ENCODE measurements around the gene RGS7BP. TPM values are rescaled to one million over a fixed set of nuclear protein-coding genes. Genes with fewer than 3 reads are reported as not detected.

Gene RGS7BP
- polyA plus RNA-seq, 4 donors, result 0.97 to 1.3 TPM; not detected in 2

DNA sequence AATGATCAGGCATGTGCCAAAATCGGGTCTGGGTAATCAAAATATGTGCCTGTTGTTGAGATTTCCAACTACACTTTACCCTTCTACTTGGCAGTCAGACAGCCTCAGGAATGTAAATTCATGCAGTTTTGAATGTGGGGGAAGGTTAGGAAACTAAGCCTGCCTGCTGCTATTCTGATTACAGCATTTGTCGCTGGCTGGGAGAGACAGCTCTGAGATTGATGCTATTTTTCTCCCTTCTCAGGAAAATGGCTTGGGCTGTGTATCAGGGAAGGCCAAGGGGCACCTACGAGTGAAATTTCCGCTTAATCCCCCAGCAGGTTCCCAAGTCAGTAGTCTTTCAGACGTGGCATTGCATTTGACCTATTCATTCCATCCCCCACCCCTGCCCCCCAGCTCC, 3.6 kb upstream of the RGS7BP start:
- Histone ChIP-seq H3K9me3 (ENCODE audit: control insufficient read depth in 2 of 2, insufficient read depth in 1 of 2, low read depth in 1 of 2, low read length in 1 of 2) (no peaks in the 10 kb centered on the region), H3K4me1 (ENCODE audit: control insufficient read depth in 3 of 3, insufficient read depth in 2 of 3, low read depth in 1 of 3, low read length in 2 of 3) (no peaks in the 10 kb centered on the region), H3K27ac (ENCODE audit: low read depth in 1 of 3, low read length in 2 of 3) (no peak overlapping the region), H3K27me3 (ENCODE audit: control insufficient read depth in 3 of 3, insufficient read depth in 3 of 3, low read length in 3 of 3) (peaks cover 0 to 39% (median 7%) of the 10 kb centered on the region in 3 donors), H3K36me3 (ENCODE audit: control insufficient read depth in 3 of 3, insufficient read depth in 2 of 3, low read depth in 1 of 3, low read length in 3 of 3) (no peaks in the 10 kb centered on the region), H3K4me3 (ENCODE audit: low read depth in 1 of 3, low read length in 3 of 3) (no peak overlapping the region)
- no peak for DNase-seq
- 38 to 56% (median 47%) methylated on average over 5 of the region's 5 CpGs for WGBS, 3 donors
- no peak for FAIRE-seq

GRCh38 chr5:64506567-64507263, 900 bp downstream of the RGS7BP start:
- WGBS, 3 donors, result 3 to 6% (median 4%) methylated on average over 39 of the region's 39 CpGs
- peak overlapping the region in 2 of 3 donors; percentile 14 to 53 for H3K4me3 ChIP-seq (ENCODE audit: low read depth in 1 of 3, low read length in 3 of 3)
- H3K27ac ChIP-seq (ENCODE audit: low read depth in 1 of 3, low read length in 2 of 3), result no peak overlapping the region
- no peak for FAIRE-seq
- H3K9me3 ChIP-seq (ENCODE audit: control insufficient read depth in 2 of 2, insufficient read depth in 1 of 2, low read depth in 1 of 2, low read length in 1 of 2), result no peaks in the 10 kb centered on the region
- H3K4me1 ChIP-seq (ENCODE audit: control insufficient read depth in 3 of 3, insufficient read depth in 2 of 3, low read depth in 1 of 3, low read length in 2 of 3), result no peaks in the 10 kb centered on the region
- H3K27me3 ChIP-seq (ENCODE audit: control insufficient read depth in 3 of 3, insufficient read depth in 3 of 3, low read length in 3 of 3), result peaks cover 0 to 44% (median 7%) of the 10 kb centered on the region in 3 donors
- peak in 1 of 2 donors; percentile 33 for DNase-seq
- H3K36me3 ChIP-seq (ENCODE audit: control insufficient read depth in 3 of 3, insufficient read depth in 2 of 3, low read depth in 1 of 3, low read length in 3 of 3), result no peaks in the 10 kb centered on the region

GRCh38 chr5:64507264-64507605, 1.4 kb downstream of the RGS7BP start:
- H3K27me3 ChIP-seq (ENCODE audit: control insufficient read depth in 3 of 3, insufficient read depth in 3 of 3, low read length in 3 of 3), result peaks cover 0 to 42% (median 7%) of the 10 kb centered on the region in 3 donors
- DNase-seq, result no peak
- FAIRE-seq, result no peak
- 16 to 28% (median 20%) methylated on average over 6 of the region's 6 CpGs for WGBS, 3 donors
- H3K36me3 ChIP-seq (ENCODE audit: control insufficient read depth in 3 of 3, insufficient read depth in 2 of 3, low read depth in 1 of 3, low read length in 3 of 3), result no peaks in the 10 kb centered on the region
- H3K4me3 ChIP-seq (ENCODE audit: low read depth in 1 of 3, low read length in 3 of 3), result peak overlapping the region in 1 of 3 donors; percentile 53
- H3K27ac ChIP-seq (ENCODE audit: low read depth in 1 of 3, low read length in 2 of 3), result no peak overlapping the region
- H3K9me3 ChIP-seq (ENCODE audit: control insufficient read depth in 2 of 2, insufficient read depth in 1 of 2, low read depth in 1 of 2, low read length in 1 of 2), result no peaks in the 10 kb centered on the region
- no peaks in the 10 kb centered on the region for H3K4me1 ChIP-seq (ENCODE audit: control insufficient read depth in 3 of 3, insufficient read depth in 2 of 3, low read depth in 1 of 3, low read length in 2 of 3)

DNA sequence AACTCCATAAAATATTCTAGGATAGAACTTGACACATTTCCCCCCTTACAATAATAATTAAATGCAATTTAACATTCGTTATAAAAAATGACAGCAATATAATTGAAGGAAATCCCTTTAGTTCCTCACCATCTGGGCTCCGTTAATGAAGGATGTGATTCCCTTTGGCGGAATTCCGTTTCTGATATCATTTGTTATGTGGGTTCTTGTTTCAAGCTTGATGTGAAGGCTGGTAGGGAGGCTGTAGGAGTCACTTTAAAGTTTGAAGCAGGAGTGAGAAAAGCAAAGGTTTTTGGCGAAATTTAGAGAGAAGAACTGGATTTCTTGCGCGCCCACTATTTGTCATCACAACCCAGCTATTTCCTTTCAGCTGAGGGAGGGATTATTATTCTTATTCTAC, 4.0 kb downstream of the RGS7BP start:
- Histone ChIP-seq H3K4me1 (ENCODE audit: control insufficient read depth in 3 of 3, insufficient read depth in 2 of 3, low read depth in 1 of 3, low read length in 2 of 3) (no peaks in the 10 kb centered on the region), H3K9me3 (ENCODE audit: control insufficient read depth in 2 of 2, insufficient read depth in 1 of 2, low read depth in 1 of 2, low read length in 1 of 2) (no peaks in the 10 kb centered on the region), H3K27me3 (ENCODE audit: control insufficient read depth in 3 of 3, insufficient read depth in 3 of 3, low read length in 3 of 3) (peaks cover 0 to 25% (median 0%) of the 10 kb centered on the region in 3 donors), H3K27ac (ENCODE audit: low read depth in 1 of 3, low read length in 2 of 3) (no peak overlapping the region), H3K36me3 (ENCODE audit: control insufficient read depth in 3 of 3, insufficient read depth in 2 of 3, low read depth in 1 of 3, low read length in 3 of 3) (no peaks in the 10 kb centered on the region), H3K4me3 (ENCODE audit: low read depth in 1 of 3, low read length in 3 of 3) (no peak overlapping the region)
- WGBS, 3 donors, result 78 to 81% (median 78%) methylated on average over 7 of the region's 7 CpGs
- FAIRE-seq (no peak), DNase-seq (no peak)

- no peaks in the 10 kb centered on the region for H3K9me3 ChIP-seq (ENCODE audit: control insufficient read depth in 2 of 2, insufficient read depth in 1 of 2, low read depth in 1 of 2, low read length in 1 of 2)
- no peak overlapping the region for H3K27ac ChIP-seq (ENCODE audit: low read depth in 1 of 3, low read length in 2 of 3)
- no peak for FAIRE-seq
- no peaks in the 10 kb centered on the region for H3K4me1 ChIP-seq (ENCODE audit: control insufficient read depth in 3 of 3, insufficient read depth in 2 of 3, low read depth in 1 of 3, low read length in 2 of 3)
- no peak for DNase-seq
- WGBS, 3 donors, result 54 to 69% (median 61%) methylated on average over 5 of the region's 5 CpGs
- H3K36me3 ChIP-seq (ENCODE audit: control insufficient read depth in 3 of 3, insufficient read depth in 2 of 3, low read depth in 1 of 3, low read length in 3 of 3), result no peaks in the 10 kb centered on the region
- H3K4me3 ChIP-seq (ENCODE audit: low read depth in 1 of 3, low read length in 3 of 3), result no peak overlapping the region
- no peaks in the 10 kb centered on the region for H3K27me3 ChIP-seq (ENCODE audit: control insufficient read depth in 3 of 3, insufficient read depth in 3 of 3, low read length in 3 of 3)
Measured at GRCh38 chr5:64513492-64513891, 7.7 kb downstream of the RGS7BP start.

GRCh38 chr5:64514612-64515011, 8.8 kb downstream of the RGS7BP start:
- Histone ChIP-seq H3K9me3 (ENCODE audit: control insufficient read depth in 2 of 2, insufficient read depth in 1 of 2, low read depth in 1 of 2, low read length in 1 of 2) (no peaks in the 10 kb centered on the region), H3K4me3 (ENCODE audit: low read depth in 1 of 3, low read length in 3 of 3) (no peak overlapping the region), H3K36me3 (ENCODE audit: control insufficient read depth in 3 of 3, insufficient read depth in 2 of 3, low read depth in 1 of 3, low read length in 3 of 3) (no peaks in the 10 kb centered on the region), H3K27ac (ENCODE audit: low read depth in 1 of 3, low read length in 2 of 3) (no peak overlapping the region), H3K4me1 (ENCODE audit: control insufficient read depth in 3 of 3, insufficient read depth in 2 of 3, low read depth in 1 of 3, low read length in 2 of 3) (no peaks in the 10 kb centered on the region), H3K27me3 (ENCODE audit: control insufficient read depth in 3 of 3, insufficient read depth in 3 of 3, low read length in 3 of 3) (no peaks in the 10 kb centered on the region)
- 68 to 92% (median 85%) methylated on average over 1 of the region's 1 CpG for WGBS, 3 donors
- FAIRE-seq, result no peak
- no peak for DNase-seq

- FAIRE-seq, result no peak
- Histone ChIP-seq H3K27me3 (ENCODE audit: control insufficient read depth in 3 of 3, insufficient read depth in 3 of 3, low read length in 3 of 3) (no peaks in the 10 kb centered on the region), H3K36me3 (ENCODE audit: control insufficient read depth in 3 of 3, insufficient read depth in 2 of 3, low read depth in 1 of 3, low read length in 3 of 3) (no peaks in the 10 kb centered on the region), H3K4me1 (ENCODE audit: control insufficient read depth in 3 of 3, insufficient read depth in 2 of 3, low read depth in 1 of 3, low read length in 2 of 3) (no peaks in the 10 kb centered on the region), H3K4me3 (ENCODE audit: low read depth in 1 of 3, low read length in 3 of 3) (no peak overlapping the region), H3K9me3 (ENCODE audit: control insufficient read depth in 2 of 2, insufficient read depth in 1 of 2, low read depth in 1 of 2, low read length in 1 of 2) (no peaks in the 10 kb centered on the region), H3K27ac (ENCODE audit: low read depth in 1 of 3, low read length in 2 of 3) (no peak overlapping the region)
- 78 to 85% (median 85%) methylated on average over 4 of the region's 4 CpGs for WGBS, 3 donors
- no peak for DNase-seq
Measured at GRCh38 chr5:64516216-64516615, 10.4 kb downstream of the RGS7BP start.

DNA sequence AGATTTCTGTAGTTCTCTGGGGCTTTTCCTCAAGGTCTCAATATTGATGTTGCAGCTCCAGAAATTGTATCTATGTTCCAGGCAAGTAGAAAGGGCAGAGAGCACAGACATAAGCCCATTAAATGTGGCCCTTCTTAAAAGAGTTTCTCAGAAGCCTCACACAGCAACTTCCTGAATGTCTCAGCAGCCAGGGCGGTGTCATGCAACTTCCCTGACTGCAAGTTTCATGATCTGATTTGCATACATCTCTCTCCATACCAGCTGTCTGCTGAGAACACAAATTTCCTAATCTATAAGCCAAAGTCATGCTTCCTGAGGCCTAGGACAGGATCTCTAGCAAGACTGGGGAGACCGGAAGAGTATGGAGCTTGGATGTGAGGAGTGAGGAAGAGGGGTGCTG, 13.0 kb downstream of the RGS7BP start:
- H3K9me3 ChIP-seq (ENCODE audit: control insufficient read depth in 2 of 2, insufficient read depth in 1 of 2, low read depth in 1 of 2, low read length in 1 of 2), result no peaks in the 10 kb centered on the region
- FAIRE-seq (no peak), DNase-seq (no peak)
- WGBS, 3 donors, result 77 to 87% (median 78%) methylated on average over 2 of the region's 2 CpGs
- H3K4me1 ChIP-seq (ENCODE audit: control insufficient read depth in 3 of 3, insufficient read depth in 2 of 3, low read depth in 1 of 3, low read length in 2 of 3), result no peaks in the 10 kb centered on the region
- no peaks in the 10 kb centered on the region for H3K27me3 ChIP-seq (ENCODE audit: control insufficient read depth in 3 of 3, insufficient read depth in 3 of 3, low read length in 3 of 3)
- H3K36me3 ChIP-seq (ENCODE audit: control insufficient read depth in 3 of 3, insufficient read depth in 2 of 3, low read depth in 1 of 3, low read length in 3 of 3), result no peaks in the 10 kb centered on the region
- H3K4me3 ChIP-seq (ENCODE audit: low read depth in 1 of 3, low read length in 3 of 3), result no peak overlapping the region
- no peak overlapping the region for H3K27ac ChIP-seq (ENCODE audit: low read depth in 1 of 3, low read length in 2 of 3)

GRCh38 chr5:64519263-64519662, 13.4 kb downstream of the RGS7BP start:
- Histone ChIP-seq H3K4me1 (ENCODE audit: control insufficient read depth in 3 of 3, insufficient read depth in 2 of 3, low read depth in 1 of 3, low read length in 2 of 3) (no peaks in the 10 kb centered on the region), H3K27me3 (ENCODE audit: control insufficient read depth in 3 of 3, insufficient read depth in 3 of 3, low read length in 3 of 3) (no peaks in the 10 kb centered on the region), H3K36me3 (ENCODE audit: control insufficient read depth in 3 of 3, insufficient read depth in 2 of 3, low read depth in 1 of 3, low read length in 3 of 3) (no peaks in the 10 kb centered on the region), H3K9me3 (ENCODE audit: control insufficient read depth in 2 of 2, insufficient read depth in 1 of 2, low read depth in 1 of 2, low read length in 1 of 2) (no peaks in the 10 kb centered on the region), H3K27ac (ENCODE audit: low read depth in 1 of 3, low read length in 2 of 3) (no peak overlapping the region), H3K4me3 (ENCODE audit: low read depth in 1 of 3, low read length in 3 of 3) (no peak overlapping the region)
- peak in 1 of 2 donors; percentile 48 for DNase-seq
- FAIRE-seq, result no peak
- WGBS, 3 donors, result 20 to 62% (median 40%) methylated on average over 4 of the region's 4 CpGs

All from small intestine (tissue), 7 donors.